ENCODE data around the gene LMX1B. TPM values are rescaled to one million over a fixed set of nuclear protein-coding genes. Genes with fewer than 3 reads are reported as not detected.
A peak's percentile ranks its signal among the peaks of the same experiment; 100 is the strongest.
"Not testable (repeated sequence)": the region's sequence is repeated elsewhere in the genome, so short reads cannot be mapped to it uniquely, and the experiment has no call there.

The LMX1B gene
- total RNA-seq, 2 donors from 2014 or later = not detected

- ATAC-seq (replicated peaks in 1 of 2) = no peak
- no peaks in the 10 kb centered on the region for H3K27me3 Mint-ChIP-seq (ENCODE audit: low read depth)
- H3K27ac Mint-ChIP-seq = no peak overlapping the region
- no peak overlapping the region for H3K4me3 Mint-ChIP-seq
- H3K9me3 Mint-ChIP-seq = no peaks in the 10 kb centered on the region
- no peak for DNase-seq
- no peaks in the 10 kb centered on the region for H3K36me3 Mint-ChIP-seq (ENCODE audit: insufficient read depth in 2 of 2)
- peaks cover 18% of the 10 kb centered on the region for H3K4me1 Mint-ChIP-seq (ENCODE audit: low read depth)
Measured at GRCh38 chr9:126715382-126715781, 101.7 kb downstream of the LMX1B start.

- ATAC-seq (replicated peaks in 1 of 2); H3K9me3 Mint-ChIP-seq; DNase-seq; H3K36me3 Mint-ChIP-seq (ENCODE audit: insufficient read depth in 2 of 2); H3K4me3 Mint-ChIP-seq; H3K27me3 Mint-ChIP-seq (ENCODE audit: low read depth); H3K27ac Mint-ChIP-seq: not testable (repeated sequence)
- H3K4me1 Mint-ChIP-seq (ENCODE audit: low read depth) = peaks cover 37% of the 10 kb centered on the region
Measured at GRCh38 chr9:126717441-126717840, 103.7 kb downstream of the LMX1B start.

DNA sequence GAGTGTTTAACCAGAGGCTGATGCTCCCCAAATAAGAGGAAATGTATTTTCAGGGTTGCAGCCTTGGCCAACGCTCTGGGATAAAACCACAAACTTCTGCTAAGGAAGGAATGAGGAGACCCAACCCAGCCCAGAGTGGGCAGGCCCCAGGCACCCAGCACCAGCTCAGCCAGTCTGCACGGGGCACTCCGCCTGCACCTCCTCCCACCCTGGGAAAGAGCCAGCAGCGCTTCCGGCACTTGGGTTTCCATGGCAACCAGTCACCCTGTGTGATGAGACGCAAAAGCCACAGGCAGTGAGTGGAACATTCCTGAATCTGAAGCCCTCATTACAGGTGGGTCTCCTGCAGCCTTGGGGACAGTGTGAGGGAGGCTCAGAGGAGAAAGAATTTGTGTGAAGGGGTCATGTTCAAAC lies 105.9 kb downstream of the LMX1B start:
- peaks cover 42% of the 10 kb centered on the region for H3K4me1 Mint-ChIP-seq (ENCODE audit: low read depth)
- H3K4me3 Mint-ChIP-seq = peak overlapping the region; percentile 58 to 66
- ATAC-seq (replicated peaks in 1 of 2) = peak; percentile 52 to 54
- H3K27ac Mint-ChIP-seq = peak overlapping the region; percentile 59
- H3K27me3 Mint-ChIP-seq (ENCODE audit: low read depth) = no peaks in the 10 kb centered on the region
- no peaks in the 10 kb centered on the region for H3K36me3 Mint-ChIP-seq (ENCODE audit: insufficient read depth in 2 of 2)
- peak; percentile 81 for DNase-seq
- no peaks in the 10 kb centered on the region for H3K9me3 Mint-ChIP-seq

GRCh38 chr9:126720036-126720435 lies 106.3 kb downstream of the LMX1B start:
- H3K4me3 Mint-ChIP-seq = peak overlapping the region; percentile 58 to 66
- ATAC-seq (replicated peaks in 1 of 2) (no peak), DNase-seq (no peak)
- no peaks in the 10 kb centered on the region for H3K36me3 Mint-ChIP-seq (ENCODE audit: insufficient read depth in 2 of 2)
- H3K9me3 Mint-ChIP-seq = no peaks in the 10 kb centered on the region
- peaks cover 42% of the 10 kb centered on the region for H3K4me1 Mint-ChIP-seq (ENCODE audit: low read depth)
- H3K27me3 Mint-ChIP-seq (ENCODE audit: low read depth) = no peaks in the 10 kb centered on the region
- H3K27ac Mint-ChIP-seq = peak overlapping the region; percentile 59

GRCh38 chr9:126720661-126721563 lies 107.2 kb downstream of the LMX1B start:
- no peak for ATAC-seq (replicated peaks in 1 of 2)
- peak overlapping the region; percentile 58 to 66 for H3K4me3 Mint-ChIP-seq
- H3K27ac Mint-ChIP-seq = no peak overlapping the region
- no peaks in the 10 kb centered on the region for H3K9me3 Mint-ChIP-seq
- DNase-seq = no peak
- H3K4me1 Mint-ChIP-seq (ENCODE audit: low read depth) = peaks cover 42% of the 10 kb centered on the region
- H3K36me3 Mint-ChIP-seq (ENCODE audit: insufficient read depth in 2 of 2) = no peaks in the 10 kb centered on the region
- H3K27me3 Mint-ChIP-seq (ENCODE audit: low read depth) = no peaks in the 10 kb centered on the region

GRCh38 chr9:126721564-126721981 lies 107.8 kb downstream of the LMX1B start:
- Mint-ChIP-seq H3K4me1 (ENCODE audit: low read depth) (peaks cover 42% of the 10 kb centered on the region), H3K27ac (peak overlapping the region; percentile 78), H3K36me3 (ENCODE audit: insufficient read depth in 2 of 2) (no peaks in the 10 kb centered on the region), H3K9me3 (no peaks in the 10 kb centered on the region), H3K4me3 (peak overlapping the region; percentile 58 to 76), H3K27me3 (ENCODE audit: low read depth) (no peaks in the 10 kb centered on the region)
- DNase-seq = no peak
- no peak for ATAC-seq (replicated peaks in 1 of 2)

DNA sequence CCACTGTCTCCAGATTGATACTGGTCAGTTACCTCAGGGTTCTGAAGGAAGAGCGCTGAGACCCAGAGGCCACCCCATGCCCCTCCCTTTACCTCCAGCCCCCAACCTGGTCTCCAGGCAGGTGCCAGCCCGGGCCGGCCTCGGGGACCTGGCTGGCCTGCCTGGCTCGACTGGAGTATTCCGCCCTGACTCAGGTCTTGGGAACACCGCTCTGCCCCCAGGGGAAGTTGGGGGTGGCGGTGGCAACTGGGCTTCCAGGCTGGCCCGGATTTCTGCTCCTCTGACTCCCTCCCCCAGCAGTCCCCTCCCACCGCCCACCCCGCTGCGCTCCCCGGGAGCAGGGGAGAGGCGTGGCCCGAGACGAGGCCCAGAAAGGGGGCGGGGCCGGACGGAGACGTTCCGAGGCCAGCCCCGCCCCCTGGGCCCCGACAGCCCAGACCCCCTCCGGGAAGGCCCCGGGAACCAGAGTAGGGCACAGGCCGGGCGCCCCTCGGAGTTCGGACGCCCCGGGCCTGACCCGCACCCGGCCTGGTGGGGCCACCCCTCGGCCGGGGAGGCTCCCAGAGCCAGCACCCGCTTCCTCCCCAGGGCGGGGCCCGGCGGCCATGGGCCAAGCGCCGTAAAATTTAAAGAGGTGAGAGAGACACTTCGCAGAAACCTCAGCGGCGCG lies 108.7 kb downstream of the LMX1B start:
- peak; percentile 77 to 78 for ATAC-seq (replicated peaks in 1 of 2)
- DNase-seq = peak; percentile 89 to 91
- Mint-ChIP-seq H3K27ac (peak overlapping the region; percentile 78), H3K9me3 (no peaks in the 10 kb centered on the region), H3K4me3 (peak overlapping the region; percentile 91 to 93), H3K27me3 (ENCODE audit: low read depth) (no peaks in the 10 kb centered on the region), H3K4me1 (ENCODE audit: low read depth) (peaks cover 42% of the 10 kb centered on the region), H3K36me3 (ENCODE audit: insufficient read depth in 2 of 2) (no peaks in the 10 kb centered on the region)

- H3K4me3 Mint-ChIP-seq = peak overlapping the region; percentile 91 to 93
- H3K36me3 Mint-ChIP-seq (ENCODE audit: insufficient read depth in 2 of 2) = no peaks in the 10 kb centered on the region
- peak; percentile 80 to 81 for DNase-seq
- H3K27ac Mint-ChIP-seq = peak overlapping the region; percentile 48
- H3K27me3 Mint-ChIP-seq (ENCODE audit: low read depth) = no peaks in the 10 kb centered on the region
- ATAC-seq (replicated peaks in 1 of 2) = peak; percentile 74 to 82
- H3K4me1 Mint-ChIP-seq (ENCODE audit: low read depth) = peaks cover 42% of the 10 kb centered on the region
- H3K9me3 Mint-ChIP-seq = no peaks in the 10 kb centered on the region
Measured at GRCh38 chr9:126722922-126723806, 109.4 kb downstream of the LMX1B start.

- Mint-ChIP-seq H3K9me3 (no peaks in the 10 kb centered on the region), H3K36me3 (ENCODE audit: insufficient read depth in 2 of 2) (no peaks in the 10 kb centered on the region), H3K4me3 (peak overlapping the region; percentile 91 to 93), H3K27me3 (ENCODE audit: low read depth) (no peaks in the 10 kb centered on the region), H3K27ac (no peak overlapping the region), H3K4me1 (ENCODE audit: low read depth) (peaks cover 40% of the 10 kb centered on the region)
- ATAC-seq (replicated peaks in 1 of 2) (no peak), DNase-seq (no peak)
Measured at GRCh38 chr9:126723807-126724172, 110.1 kb downstream of the LMX1B start.

- DNase-seq (no peak), ATAC-seq (replicated peaks in 1 of 2) (no peak)
- Mint-ChIP-seq H3K9me3 (no peaks in the 10 kb centered on the region), H3K4me3 (peak overlapping the region; percentile 91 to 93), H3K27ac (no peak overlapping the region), H3K36me3 (ENCODE audit: insufficient read depth in 2 of 2) (no peaks in the 10 kb centered on the region), H3K27me3 (ENCODE audit: low read depth) (no peaks in the 10 kb centered on the region), H3K4me1 (ENCODE audit: low read depth) (peaks cover 36% of the 10 kb centered on the region)
Measured at GRCh38 chr9:126724226-126724625, 110.5 kb downstream of the LMX1B start.

DNA sequence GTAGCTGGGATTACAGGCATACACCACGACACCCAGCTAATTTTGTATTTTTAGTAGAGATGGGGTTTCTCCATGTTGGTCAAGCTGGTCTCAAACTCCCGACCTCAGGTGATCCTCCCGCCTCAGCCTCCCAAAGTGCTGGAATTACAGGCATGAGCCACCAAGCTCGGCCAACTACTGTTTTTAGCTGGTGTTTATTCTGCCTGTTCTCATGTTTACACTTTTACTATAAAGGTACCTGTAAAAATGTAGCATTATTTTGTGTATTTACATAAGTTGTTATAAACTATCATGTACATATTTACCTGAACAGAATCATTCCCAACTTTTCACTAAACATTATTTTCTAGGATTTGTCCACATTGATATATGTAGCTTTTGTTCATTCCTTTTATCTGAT lies 111.8 kb downstream of the LMX1B start:
- not testable (repeated sequence) for H3K4me3 Mint-ChIP-seq; DNase-seq; H3K36me3 Mint-ChIP-seq (ENCODE audit: insufficient read depth in 2 of 2); H3K27me3 Mint-ChIP-seq (ENCODE audit: low read depth); H3K27ac Mint-ChIP-seq; ATAC-seq (replicated peaks in 1 of 2); H3K9me3 Mint-ChIP-seq
- H3K4me1 Mint-ChIP-seq (ENCODE audit: low read depth) = peaks cover 23% of the 10 kb centered on the region

DNA sequence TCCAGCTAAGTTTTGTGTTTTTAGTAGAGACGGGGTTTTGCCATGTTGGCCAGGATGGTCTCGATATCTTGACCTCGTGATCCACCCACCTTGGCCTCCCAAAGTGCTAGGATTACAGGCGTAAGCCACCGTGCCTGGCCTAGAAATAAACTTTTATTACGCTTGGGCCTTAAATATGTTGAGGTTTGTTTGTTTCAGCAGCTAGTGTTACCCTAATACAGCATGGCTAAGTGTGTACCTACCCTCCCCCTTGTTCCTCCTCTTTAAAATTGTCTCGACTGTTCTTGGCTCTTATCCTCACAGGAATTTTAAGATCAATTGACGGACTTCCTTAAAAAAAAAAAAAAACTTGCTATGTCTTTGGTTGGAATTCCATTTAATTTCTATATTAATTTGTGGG lies 114.5 kb downstream of the LMX1B start:
- H3K27ac Mint-ChIP-seq; H3K36me3 Mint-ChIP-seq (ENCODE audit: insufficient read depth in 2 of 2); H3K9me3 Mint-ChIP-seq; ATAC-seq (replicated peaks in 1 of 2); H3K27me3 Mint-ChIP-seq (ENCODE audit: low read depth); DNase-seq; H3K4me1 Mint-ChIP-seq (ENCODE audit: low read depth); H3K4me3 Mint-ChIP-seq: not testable (repeated sequence)

DNA sequence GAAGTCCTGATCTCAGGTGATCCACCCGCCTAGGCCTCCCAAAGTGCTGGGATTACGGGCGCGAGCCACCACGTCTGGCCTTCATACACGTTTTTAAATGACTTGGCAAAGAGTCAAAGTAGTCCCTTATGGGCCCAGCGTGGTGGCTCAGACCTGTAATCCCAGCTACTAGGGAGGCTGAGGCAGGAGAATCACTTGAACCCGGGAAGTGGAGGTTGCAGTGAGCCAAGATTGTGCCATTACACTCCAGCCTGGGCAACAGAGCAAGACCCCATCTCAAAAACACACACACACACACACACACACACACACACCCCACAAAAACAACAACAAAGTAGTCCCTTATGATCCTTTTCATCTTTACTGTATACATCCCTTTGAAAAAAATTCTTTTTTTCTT lies 116.9 kb downstream of the LMX1B start:
- not testable (repeated sequence) for H3K9me3 Mint-ChIP-seq; H3K4me1 Mint-ChIP-seq (ENCODE audit: low read depth); DNase-seq; ATAC-seq (replicated peaks in 1 of 2); H3K4me3 Mint-ChIP-seq; H3K27ac Mint-ChIP-seq; H3K27me3 Mint-ChIP-seq (ENCODE audit: low read depth)
- peaks cover 7 to 17% of the 10 kb centered on the region in 2 donors for H3K36me3 Mint-ChIP-seq (ENCODE audit: insufficient read depth in 2 of 2)

All from activated T-cell treated with anti-CD3 and anti-CD28 coated beads, Interleukin-2, amount 50 U/mL, for 72 hours (primary cell).